Spleen (tissue), 11 donors: ENCODE results near the gene MFSD2A. TPM values are rescaled to one million over a fixed set of nuclear protein-coding genes. Genes with fewer than 3 reads are reported as not detected.

Source experiments
- DNase-seq: peaks from one replicate; pipeline ENCODE4 v3.0.0-alpha.2; 2020
- H3K27ac ChIP-seq, 8 donors: fragments of 200-600 bp; sonication (generic) in 7 of 8; 1 replicate in 4 of 8; 2 replicates in 4 of 8; pipeline versions ENCODE4 v1.5.0 to v1.8.0; 2016 to 2021; ENCODE audit warnings: inconsistent platforms in 4 of 8, mild to moderate bottlenecking in 4 of 8, moderate library complexity in 1 of 8
- H3K27me3 ChIP-seq, 7 donors: fragments of 200-600 bp; sonication (generic) in 6 of 7; replicated peaks in 1 of 7; 1 replicate in 4 of 7; 2 replicates in 3 of 7; pipeline versions ENCODE4 v1.5.0 to v1.8.0; 2016 to 2021; ENCODE audit warnings: inconsistent platforms in 3 of 7, mild to moderate bottlenecking in 1 of 7
- H3K36me3 ChIP-seq, 6 donors: fragments of 200-600 bp; sonication (generic) in 5 of 6; 1 replicate in 4 of 6; 2 replicates in 2 of 6; pipeline versions ENCODE4 v1.5.0 to v1.8.0; 2016 to 2021; ENCODE audit warnings: inconsistent platforms in 2 of 6
- H3K4me1 ChIP-seq, 6 donors: fragments of 200-600 bp; sonication (generic) in 5 of 6; 1 replicate in 3 of 6; 2 replicates in 3 of 6; pipeline versions ENCODE4 v1.5.0 to v1.8.0; 2016 to 2021; ENCODE audit warnings: inconsistent platforms in 3 of 6
- H3K4me3 ChIP-seq, 8 donors: fragments of 200-600 bp; sonication (generic) in 7 of 8; 1 replicate in 4 of 8; 2 replicates in 4 of 8; pipeline versions ENCODE4 v1.5.0 to v1.8.0; 2016 to 2021; ENCODE audit warnings: inconsistent platforms in 4 of 8, mild to moderate bottlenecking in 4 of 8, moderate library complexity in 2 of 8
- H3K9me3 ChIP-seq, 8 donors: fragments of 200-600 bp; sonication (generic) in 7 of 8; 1 replicate in 4 of 8; 2 replicates in 4 of 8; pipeline versions ENCODE4 v1.5.0 to v1.8.0; 2016 to 2021; ENCODE audit warnings: inconsistent platforms in 4 of 8
- CTCF ChIP-seq, 11 experiments: fragments of 200-600 bp in 7 of 11; fragments of 450-650 bp in 4 of 11; sonication (generic) in 4 of 11; IDR thresholded peaks in 8 of 11; conservative IDR thresholded peaks in 3 of 11; 1 replicate in 7 of 11; 2 replicates in 4 of 11; pipeline versions ENCODE4 v1.4.0 to v1.8.0; 2016 to 2021; ENCODE audit warnings: antibody characterized with exemption in 11 of 11, inconsistent platforms in 4 of 11, mild to moderate bottlenecking in 1 of 11
- POLR2A ChIP-seq, 3 donors: fragments of 450-650 bp; IDR thresholded peaks; one replicate each; pipeline ENCODE4 v1.5.1; 2017; ENCODE audit warnings: antibody characterized with exemption in 3 of 3, mild to moderate bottlenecking in 1 of 3
- POLR2AphosphoS5 ChIP-seq, 3 donors: sonication (generic); formaldehyde crosslinking; IDR thresholded peaks; one replicate each; pipeline ENCODE4 v1.5.1; 2017; ENCODE audit warnings: antibody characterized with exemption in 3 of 3
- WGBS, 5 donors: extraction: QIAGEN DNeasy Blood & Tissue Kit in 3 of 5; methylation state at CpG; one replicate each; pipeline versions ENCODE4 v1.1.5 to v1.1.7; 2013 to 2018; 5-methylcytosine and 5-hydroxymethylcytosine counted together
- intact Hi-C: fragments of 100-400 bp; cut with DNase I; formaldehyde crosslinking; loops from one replicate; pipeline ENCODE4 v1.15.0; 2023; ENCODE audit warnings: low total_unique reads
- polyA plus RNA-seq, 3 donors: library from polyadenylated mRNA; stranded (reverse); fragments of 200-250 nt; gene quantifications; one replicate each; pipeline ENCODE4 v1.2.1, GENCODE V29; 2013
- total RNA-seq, 7 donors: library from RNA; depleted of rRNA in 3 of 7; stranded (reverse); fragments of >200 nt in 3 of 7; fragmentation: NEBNext Ultra II Directional in 4 of 7; extraction: Animal tissue kit (Norgen Biotek cat#: 25700) in 4 of 7; gene quantifications; one replicate each; pipeline versions ENCODE4 v1.1.0 to v1.2.1, GENCODE V29; 2016 to 2021
- donor health status: healthy with polysubstance abuse.
- donor health status: DM: no; HTN: no; CAD: no; lungs with moderate emphysema.
- donor health status: DM: no; HTN: no; CAD: no.
- donor health status: Bipolar disorder and iron deficiency.
- donor health status: healthy.
- donor health status: DM: no; HTN: no; CAD: no.
- donor health status: DM: yes; HTN: yes; CAD: no.

MFSD2A gene
- total and polyA plus RNA-seq, 10 donors: 0.88 to 7.1 (median 3.8) TPM

- peaks cover 0 to 23% (median 6%) of the 10 kb centered on the region in 6 donors for H3K4me1 ChIP-seq
- no peaks in the 10 kb centered on the region for H3K9me3 ChIP-seq
- WGBS, 5 donors: 49 to 68% (median 63%) methylated on average over 6 of the region's 6 CpGs
- H3K36me3 ChIP-seq: no peaks in the 10 kb centered on the region
- H3K27ac ChIP-seq: no peak overlapping the region
- TF ChIP-seq POLR2AphosphoS5 (IDR thresholded peaks at IDR 0.05): no peak
- no peak for TF ChIP-seq POLR2A (IDR thresholded peaks at IDR 0.05)
- no peak for TF ChIP-seq CTCF (IDR thresholded peaks at IDR 0.05 in 8 of 11, conservative IDR thresholded peaks at IDR 0.05 in 3 of 11)
- intact Hi-C loops: no loop called here
- no peak for DNase-seq
- H3K27me3 ChIP-seq: peaks cover 0 to 10% (median 0%) of the 10 kb centered on the region in 7 donors
- H3K4me3 ChIP-seq: no peak overlapping the region
These were observed 28.6 kb upstream of the MFSD2A start for GRCh38 chr1:39926343-39926793.

GRCh38 chr1:39926820-39927219 lies 28.1 kb upstream of the MFSD2A start:
- intact Hi-C loops: no loop called here
- Histone ChIP-seq H3K27ac (no peak overlapping the region), H3K4me1 (peaks cover 0 to 23% (median 4%) of the 10 kb centered on the region in 6 donors)

GRCh38 chr1:39927538-39927937 lies 27.4 kb upstream of the MFSD2A start:
- peaks cover 0 to 16% (median 0%) of the 10 kb centered on the region in 6 donors for H3K4me1 ChIP-seq
- no peaks in the 10 kb centered on the region for H3K36me3 ChIP-seq
- intact Hi-C loops: no loop called here
- TF ChIP-seq POLR2AphosphoS5 (IDR thresholded peaks at IDR 0.05): no peak
- TF ChIP-seq POLR2A (IDR thresholded peaks at IDR 0.05): no peak
- TF ChIP-seq CTCF (IDR thresholded peaks at IDR 0.05 in 8 of 11, conservative IDR thresholded peaks at IDR 0.05 in 3 of 11): no peak
- no peak for DNase-seq
- no peak overlapping the region for H3K27ac ChIP-seq
- H3K27me3 ChIP-seq: peaks cover 0 to 1% (median 0%) of the 10 kb centered on the region in 7 donors
- no peak overlapping the region for H3K4me3 ChIP-seq
- 34 to 64% (median 56%) methylated on average over 3 of the region's 3 CpGs for WGBS, 5 donors
- no peaks in the 10 kb centered on the region for H3K9me3 ChIP-seq

More at GRCh38 chr1:39926820-39927219, 28.1 kb upstream of the MFSD2A start:
- Histone ChIP-seq H3K36me3 (no peaks in the 10 kb centered on the region), H3K27me3 (peaks cover 0 to 8% (median 0%) of the 10 kb centered on the region in 7 donors), H3K9me3 (no peaks in the 10 kb centered on the region), H3K4me3 (no peak overlapping the region)
- WGBS, 5 donors: 62 to 80% (median 79%) methylated on average over 6 of the region's 6 CpGs
- DNase-seq: no peak
- no peak for TF ChIP-seq CTCF (IDR thresholded peaks at IDR 0.05 in 8 of 11, conservative IDR thresholded peaks at IDR 0.05 in 3 of 11)
- TF ChIP-seq POLR2AphosphoS5 (IDR thresholded peaks at IDR 0.05): no peak
- no peak for TF ChIP-seq POLR2A (IDR thresholded peaks at IDR 0.05)

GRCh38 chr1:39928809-39929587 lies 25.9 kb upstream of the MFSD2A start:
- TF ChIP-seq CTCF (IDR thresholded peaks at IDR 0.05 in 8 of 11, conservative IDR thresholded peaks at IDR 0.05 in 3 of 11) (no peak), POLR2AphosphoS5 (IDR thresholded peaks at IDR 0.05) (no peak)
- Histone ChIP-seq H3K9me3 (no peaks in the 10 kb centered on the region), H3K4me1 (peaks cover 0 to 26% (median 5%) of the 10 kb centered on the region in 6 donors), H3K27ac (no peak overlapping the region), H3K36me3 (no peaks in the 10 kb centered on the region), H3K4me3 (no peak overlapping the region), H3K27me3 (no peaks in the 10 kb centered on the region)
- intact Hi-C loops: no loop called here
- 57 to 77% (median 74%) methylated on average over 5 to 7 of the region's 7 CpGs for WGBS, 5 donors
- no peak for DNase-seq
